GM19351 (cell line): ENCODE results near the gene ZNF474.

Experiments
- ATAC-seq: cut with Tn5 transposase; IDR thresholded peaks from one replicate; pipeline ENCODE4 v1.9.1; 2021; ENCODE audit warnings: mild to moderate bottlenecking, moderate library complexity; ENCODE audit not compliant: unreplicated experiment

The ZNF474 gene

DNA sequence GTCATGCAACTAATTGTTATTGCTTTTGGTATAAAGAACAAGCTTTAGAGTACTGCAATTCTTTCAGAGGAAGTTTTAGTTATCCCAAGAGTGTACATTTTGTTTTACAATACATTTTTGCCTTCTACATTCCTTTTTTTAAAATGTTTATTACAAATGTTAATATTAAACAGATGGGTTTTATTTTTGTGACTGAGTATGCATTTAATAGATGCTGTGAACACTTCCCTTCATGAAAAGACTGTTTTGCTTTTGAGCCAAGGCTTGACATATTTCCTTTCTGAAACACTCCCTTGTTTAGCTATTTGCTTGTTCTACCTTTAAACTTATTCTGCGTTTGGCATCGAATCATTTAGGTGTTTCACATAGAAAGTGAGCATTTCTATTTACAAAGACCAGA, 14.8 kb upstream of the ZNF474 start:
- ATAC-seq: no peak

DNA sequence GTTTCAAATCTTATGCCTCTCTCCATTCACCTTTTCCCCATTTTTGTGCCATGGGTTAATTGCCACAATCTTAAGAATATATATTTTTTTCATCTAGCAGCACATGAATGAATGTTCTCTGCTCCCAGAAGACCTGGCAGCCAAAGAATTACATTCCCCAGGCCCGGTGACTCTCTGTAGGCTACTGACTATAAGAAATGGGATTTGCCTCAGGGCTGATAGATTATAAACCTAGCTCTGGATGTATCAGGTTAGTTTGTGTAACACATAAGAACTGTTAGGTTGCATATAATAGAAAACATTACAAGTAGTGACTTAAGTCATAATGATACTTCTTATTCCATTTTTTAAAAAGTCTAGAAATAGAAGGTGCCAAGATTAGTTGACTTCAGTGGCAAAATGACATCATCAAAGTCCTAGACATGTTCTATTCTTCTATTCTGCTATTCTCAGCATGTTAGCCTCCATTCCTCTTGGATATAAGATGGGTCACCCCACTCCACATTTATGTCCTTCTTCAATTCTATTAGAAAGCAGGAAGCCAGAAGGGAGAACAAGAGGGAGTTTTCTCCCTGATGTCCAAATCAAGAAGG, 10.9 kb upstream of the ZNF474 start:
- no peak for ATAC-seq

DNA sequence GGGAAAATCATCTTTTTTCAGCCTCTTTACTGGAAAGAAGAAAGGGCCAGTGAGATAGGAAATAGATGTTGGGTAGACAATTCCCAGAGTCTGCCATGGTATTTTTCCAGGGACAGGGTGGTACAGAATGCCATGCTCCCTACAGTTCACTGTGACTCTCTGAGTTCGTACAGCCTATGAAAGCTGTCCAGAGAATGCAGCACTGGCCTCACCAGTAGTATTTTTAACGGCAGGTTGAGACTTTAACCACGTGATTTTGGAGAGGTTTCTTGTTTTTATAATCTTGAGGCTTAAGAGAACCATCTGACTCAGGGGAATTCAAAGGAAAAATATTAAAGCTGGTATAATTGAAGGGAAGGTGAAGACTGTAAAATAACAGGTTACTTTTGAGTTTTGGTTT, 10.1 kb upstream of the ZNF474 start:
- ATAC-seq: no peak

- no peak for ATAC-seq
Observed at GRCh38 chr5:122120493-122120892, 8.9 kb upstream of the ZNF474 start.

DNA sequence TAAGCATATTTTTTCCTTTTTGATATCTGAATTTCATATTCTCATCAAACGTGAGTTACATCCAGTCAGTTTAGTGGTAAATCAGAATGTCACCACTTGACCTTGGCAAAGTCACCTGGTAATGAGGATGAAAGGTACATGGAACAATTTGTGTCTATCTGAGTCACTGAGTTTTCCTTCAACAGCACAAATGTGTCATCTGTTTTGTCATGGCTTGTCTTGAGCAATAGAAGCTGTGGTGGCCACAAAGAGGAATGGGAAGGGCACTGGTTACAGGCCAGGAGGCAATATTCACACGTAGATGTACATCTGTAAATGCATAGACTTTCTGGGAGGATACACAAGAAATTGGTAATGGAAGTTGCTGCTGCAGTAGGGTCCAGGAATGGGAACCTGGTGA, 8.4 kb upstream of the ZNF474 start:
- no peak for ATAC-seq

DNA sequence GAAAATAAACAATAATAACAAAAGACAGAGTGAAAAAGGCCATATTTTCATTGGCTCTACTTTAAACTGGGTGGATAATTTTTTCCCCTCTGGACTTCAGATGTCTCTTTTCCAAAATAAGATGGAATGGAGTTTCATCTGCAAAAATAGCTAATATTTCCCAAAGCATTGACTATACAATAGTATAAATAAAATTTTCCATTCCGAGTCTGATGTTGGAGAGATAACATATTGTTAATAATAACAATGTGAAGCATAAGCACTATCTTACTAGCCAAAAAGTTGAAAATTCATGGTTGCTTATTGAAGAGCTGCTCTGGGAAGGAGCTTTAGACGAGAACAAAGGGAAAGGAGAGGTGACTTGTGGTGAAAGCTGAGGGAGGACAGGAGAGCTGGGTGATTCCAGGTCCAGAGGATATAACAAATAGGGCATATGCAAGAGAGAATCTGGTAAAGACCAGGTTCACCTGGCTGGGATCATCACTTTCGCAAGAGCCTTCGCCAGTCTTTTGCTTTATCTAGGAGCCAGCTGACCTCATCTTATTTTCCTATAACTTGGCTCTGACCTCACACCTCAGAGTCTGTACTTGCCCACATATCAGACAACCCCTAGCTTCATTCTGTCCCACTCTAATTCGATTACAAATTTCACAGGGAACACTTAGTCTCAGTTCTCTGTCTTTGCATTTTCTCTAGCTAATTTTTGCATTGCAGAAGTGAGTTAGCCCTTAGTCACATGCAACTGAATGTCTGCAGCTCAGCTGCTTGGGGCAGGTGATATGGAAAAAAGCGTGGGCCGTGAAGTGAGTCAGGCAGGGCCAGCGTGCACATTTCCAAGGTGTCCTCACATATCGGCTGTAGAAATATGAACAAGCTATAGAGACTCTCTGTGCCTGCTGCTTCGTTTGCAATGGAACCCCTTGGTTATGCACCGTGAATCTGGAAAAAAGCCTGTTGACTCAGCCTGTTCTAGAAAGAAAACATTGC, 7.6 kb upstream of the ZNF474 start:
- no peak for ATAC-seq

GRCh38 chr5:122124766-122125165, 4.6 kb upstream of the ZNF474 start:
- no peak for ATAC-seq

GRCh38 chr5:122126177-122126755, 3.1 kb upstream of the ZNF474 start:
- ATAC-seq: no peak

GRCh38 chr5:122126756-122127321, 2.5 kb upstream of the ZNF474 start:
- no peak for ATAC-seq

DNA sequence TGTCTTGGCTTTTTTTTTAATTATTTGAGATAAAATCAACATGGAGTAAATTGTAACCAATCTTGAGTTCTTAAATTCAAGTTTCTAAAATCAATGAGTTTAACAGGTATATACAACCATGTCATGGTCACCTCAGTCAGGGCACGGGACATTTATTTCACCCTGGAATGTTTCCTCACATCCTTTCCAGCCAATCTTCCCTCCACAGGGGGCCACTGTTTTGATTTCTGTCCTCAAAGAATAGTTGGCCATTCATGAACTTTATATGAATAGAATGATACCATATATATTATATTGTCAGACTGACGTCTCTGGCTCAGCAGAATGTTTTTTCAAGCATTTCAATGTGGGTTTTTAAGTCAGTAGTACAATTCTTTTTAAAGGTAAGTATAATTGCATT, 806 bp downstream of the ZNF474 start:
- ATAC-seq: no peak

GRCh38 chr5:122137702-122138101, 8.4 kb downstream of the ZNF474 start:
- ATAC-seq: no peak

DNA sequence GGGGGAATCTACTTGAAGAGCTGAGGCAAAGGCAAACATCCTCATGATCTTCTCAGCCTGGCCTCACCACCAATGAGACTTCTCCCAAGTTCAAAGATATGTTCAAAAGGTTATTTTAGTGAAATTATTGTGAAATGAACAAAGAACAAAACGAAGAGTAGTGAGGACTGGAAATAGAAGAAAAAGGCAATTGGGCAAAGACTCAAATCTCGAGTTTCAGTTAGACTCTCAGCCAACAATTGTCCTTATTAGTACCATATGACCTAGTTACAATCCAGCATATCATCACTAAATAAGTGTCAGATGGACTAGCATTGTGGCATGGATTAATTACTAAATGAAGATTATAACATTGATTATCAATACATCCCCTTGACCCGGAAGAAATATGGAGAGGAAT, 9.0 kb downstream of the ZNF474 start:
- ATAC-seq: no peak

GRCh38 chr5:122140900-122141299, 11.6 kb downstream of the ZNF474 start:
- no peak for ATAC-seq

- no peak for ATAC-seq
Observed at GRCh38 chr5:122141751-122142150, 12.4 kb downstream of the ZNF474 start.

DNA sequence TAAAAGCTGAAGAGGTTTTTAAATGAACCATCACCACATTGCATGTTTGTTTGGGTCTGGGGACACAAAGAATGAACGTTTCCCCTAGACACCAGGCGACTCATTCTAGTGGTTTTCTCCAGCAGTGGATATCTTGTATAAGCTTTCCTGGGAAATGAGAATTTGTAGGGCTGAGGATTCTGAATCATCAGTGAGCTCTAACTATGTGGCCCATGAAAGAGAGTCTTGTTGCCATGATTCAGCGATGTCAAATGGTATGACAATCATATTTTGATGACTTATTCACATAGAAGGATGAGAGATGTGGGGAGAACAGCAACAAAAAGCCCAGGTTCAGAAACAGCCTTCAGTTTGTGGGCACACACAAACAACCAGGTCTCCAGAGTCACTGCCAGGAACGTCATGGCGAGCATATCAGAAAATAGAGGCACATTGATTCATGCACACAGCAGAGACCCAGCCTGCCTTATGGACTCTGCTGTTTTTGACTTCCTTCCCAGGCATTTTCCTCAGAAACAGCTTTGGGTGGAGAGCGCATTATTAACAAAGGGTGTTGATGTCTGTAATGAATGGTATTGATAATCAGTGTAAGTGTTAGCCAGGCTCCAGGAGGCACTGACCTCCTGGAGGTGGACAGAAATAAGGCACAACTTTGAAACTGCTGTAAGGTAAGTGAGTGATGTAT, 13.3 kb downstream of the ZNF474 start:
- ATAC-seq: no peak

DNA sequence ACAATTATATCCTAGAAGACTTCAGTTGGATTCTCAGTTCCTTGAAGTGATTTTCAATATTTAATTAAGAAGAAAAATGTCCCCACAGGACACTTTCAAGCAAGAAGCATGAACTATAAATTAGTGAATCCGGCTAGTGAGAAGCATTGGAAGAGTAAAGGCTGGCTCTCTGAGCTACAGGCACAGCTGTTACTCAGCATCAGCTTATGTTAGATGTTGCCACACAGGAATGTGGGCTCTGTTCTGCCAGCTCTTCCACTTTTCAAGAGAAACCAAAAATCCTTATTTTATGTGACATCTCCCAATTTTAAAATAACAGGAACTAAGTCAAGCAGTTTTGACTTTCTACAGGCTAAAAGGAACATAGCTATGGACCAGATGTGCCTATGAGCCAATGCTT, 14.9 kb downstream of the ZNF474 start:
- no peak for ATAC-seq

- ATAC-seq: no peak
Observed at GRCh38 chr5:122145906-122146305, 16.6 kb downstream of the ZNF474 start.

DNA sequence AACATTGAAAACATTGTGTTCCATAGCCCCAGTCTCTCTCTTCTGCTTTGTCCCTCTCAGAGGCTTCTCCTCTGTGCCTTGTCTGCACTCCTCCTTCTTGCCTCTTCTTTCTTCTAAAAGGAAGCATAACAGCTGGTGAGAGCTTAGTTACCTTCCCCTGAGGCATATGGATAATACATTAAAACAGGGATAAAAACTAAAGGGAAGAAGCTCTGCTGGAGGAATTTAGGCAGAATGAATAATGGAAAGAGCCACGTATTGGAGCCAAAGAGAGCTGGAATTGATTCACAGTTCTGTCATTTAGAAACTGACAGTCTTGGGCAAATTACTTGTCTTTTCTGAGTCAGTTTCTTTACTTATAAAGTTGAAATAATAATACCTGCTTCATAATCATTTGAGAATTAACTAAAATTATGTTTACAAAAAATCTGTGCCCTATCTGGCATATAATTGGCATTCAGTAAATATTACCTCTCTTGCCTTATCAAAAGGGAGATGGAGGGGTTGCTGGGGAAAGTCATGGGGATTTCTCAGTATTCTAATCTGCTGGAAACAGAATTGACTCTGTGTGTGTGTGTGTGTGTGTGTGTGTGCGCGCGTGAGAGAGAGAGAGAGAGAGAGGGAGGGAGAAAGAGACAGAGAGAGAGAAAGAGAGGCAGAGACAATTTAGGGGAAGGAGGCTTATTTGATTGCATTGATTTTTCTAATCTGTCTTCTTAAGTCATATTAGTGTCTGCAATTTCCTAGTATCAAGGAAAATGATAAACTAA, 20.2 kb downstream of the ZNF474 start:
- ATAC-seq: no peak

DNA sequence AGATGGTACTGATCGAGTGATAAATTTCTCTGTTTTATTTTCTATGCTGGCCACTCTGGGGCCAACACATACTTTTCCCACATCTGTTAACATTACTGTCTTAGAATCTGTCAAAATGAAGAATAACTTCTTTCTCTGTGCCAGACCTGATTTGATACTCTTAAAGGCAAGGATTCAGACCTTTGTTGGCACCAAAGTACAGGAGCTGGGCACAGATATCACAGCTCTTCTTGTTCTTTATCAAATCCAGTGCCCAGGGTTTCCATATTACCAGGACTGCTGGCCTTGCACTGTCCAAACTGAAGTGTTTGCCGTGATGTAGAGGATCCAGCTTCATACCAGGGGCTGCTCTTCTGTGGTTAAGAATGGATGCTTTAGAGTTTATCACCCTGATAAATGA, 20.9 kb downstream of the ZNF474 start:
- no peak for ATAC-seq

- no peak for ATAC-seq
Observed at GRCh38 chr5:122151640-122152039, 22.3 kb downstream of the ZNF474 start.
